ENCODE data around the gene PTPN23. TPM values are rescaled to one million over a fixed set of nuclear protein-coding genes. Genes with fewer than 3 reads are reported as not detected.
A peak's percentile ranks its signal among the peaks of the same experiment; 100 is the strongest.

PTPN23 gene
- total and polyA plus RNA-seq, 9 of the 15 experiments (the other 6 are each of a cell fraction or from before 2014, with no cell fraction given): 0.41 to 58.7 (median 7.2) TPM

DNA sequence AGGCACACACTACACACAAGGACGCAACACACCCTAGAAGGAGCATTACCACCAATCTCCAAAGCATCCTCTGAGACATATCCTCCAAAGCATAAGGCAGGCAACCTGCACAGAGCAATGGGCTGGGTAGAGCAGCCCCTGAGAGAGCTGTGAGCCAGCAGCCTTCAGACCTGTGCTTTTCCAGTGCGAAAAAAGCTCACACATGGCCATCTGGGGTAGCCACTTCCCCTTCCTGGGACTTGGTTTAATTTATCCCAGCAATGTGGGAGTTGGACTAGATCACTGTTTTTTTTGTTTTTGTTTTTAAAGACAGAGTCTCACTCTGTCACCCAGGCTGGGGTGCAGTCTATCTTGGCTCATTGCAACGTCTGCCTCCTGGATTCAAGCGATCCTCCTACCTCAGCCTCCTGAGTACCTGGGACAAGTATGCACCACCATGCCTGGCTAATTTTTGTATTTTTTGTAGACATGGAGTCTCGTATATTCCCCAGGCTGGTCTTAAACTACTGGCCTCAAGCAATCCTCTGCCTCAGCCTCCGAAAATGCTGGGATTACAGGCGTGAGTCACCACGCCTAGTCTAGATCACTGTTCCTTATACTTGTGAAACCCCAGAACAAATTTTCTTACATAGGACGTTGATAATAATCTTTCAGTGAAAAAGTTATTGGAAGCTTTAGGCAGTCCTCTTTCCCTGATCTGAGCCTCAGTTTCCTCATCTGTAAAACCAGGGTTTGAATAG, 18.9 kb downstream of the PTPN23 start:
- H2AFZ ChIP-seq (ENCODE audit: low read depth, low read length): no peak overlapping the region
- H3K4me3 ChIP-seq: no peak overlapping the region
- no TSS peak for BruUV-seq (replicated peaks)
- intact Hi-C loops (cut with micrococcal nuclease) (no loop called here), in situ Hi-C loops (cut with MboI) (no loop called here)
- H3K79me2 ChIP-seq (ENCODE audit: control insufficient read depth, insufficient read depth, low read length): peaks cover 23% of the 10 kb centered on the region
- FAIRE-seq: no peak
- WGBS (ENCODE audit: insufficient coverage, low coverage, missing lambda C conversion rate): 75% methylated on average over 9 of the region's 9 CpGs
- peaks cover 15% of the 10 kb centered on the region; the same call in 1 of the 2 replicates for H4K20me1 ChIP-seq (replicated peaks; ENCODE audit: control insufficient read depth, insufficient read depth, low read length)
- DNase-seq (ENCODE audit: extremely low read depth in 1 of 4, low spot score in 3 of 4): no peak
- peaks cover 5% of the 10 kb centered on the region for H3K9me1 ChIP-seq (ENCODE audit: control insufficient read depth, insufficient read depth, low read length)
- ChIA-PET CTCF (ENCODE audit: low intra/inter-chr PET ratio) (no interaction called here), POLR2A (interaction anchor here (0.5 to 1.9 kb wide), 9 partner anchors 9 to 339 kb away, joined by 3 to 7 read pairs (median 4); partner anchors contain the start of gene PTPN23)
- H3K36me3 ChIP-seq (ENCODE audit: control insufficient read depth, insufficient read depth, low read length): peaks cover 57% of the 10 kb centered on the region
- ATAC-seq: peak; percentile 34
- no peaks in the 10 kb centered on the region for H3K9me3 ChIP-seq (replicated peaks; ENCODE audit: control insufficient read depth, insufficient read depth, low read depth, low read length)
- H3K9ac ChIP-seq (ENCODE audit: insufficient read depth in 1 of 2, low read depth in 2 of 2, low read length in 2 of 2): no peak overlapping the region
- no peaks in the 10 kb centered on the region for H3K27me3 ChIP-seq (ENCODE audit: control insufficient read depth in 2 of 2, insufficient read depth in 2 of 2, low read length in 2 of 2)
- no peak overlapping the region for H3K27ac ChIP-seq (ENCODE audit: extremely low read depth, low read depth, low read length)
- H3K4me1 ChIP-seq (replicated peaks in 1 of 2; ENCODE audit: control insufficient read depth in 2 of 2, insufficient read depth in 2 of 2, low read length in 2 of 2): peaks cover 5 to 7% of the 10 kb centered on the region in 2 experiments; a peak in 4 of 5 replicates
- H3K4me2 ChIP-seq (ENCODE audit: insufficient read depth, low read length): no peak overlapping the region
- peak; percentile 43; the same call in 1 of the 2 replicates for TF ChIP-seq SPI1 (IDR thresholded peaks at IDR 0.05; ENCODE audit: borderline replicate concordance, low read depth, low read length)
- TF ChIP-seq ZNF134 (CRISPR knock-in tag; conservative IDR thresholded peaks at IDR 0.05): no peak

DNA sequence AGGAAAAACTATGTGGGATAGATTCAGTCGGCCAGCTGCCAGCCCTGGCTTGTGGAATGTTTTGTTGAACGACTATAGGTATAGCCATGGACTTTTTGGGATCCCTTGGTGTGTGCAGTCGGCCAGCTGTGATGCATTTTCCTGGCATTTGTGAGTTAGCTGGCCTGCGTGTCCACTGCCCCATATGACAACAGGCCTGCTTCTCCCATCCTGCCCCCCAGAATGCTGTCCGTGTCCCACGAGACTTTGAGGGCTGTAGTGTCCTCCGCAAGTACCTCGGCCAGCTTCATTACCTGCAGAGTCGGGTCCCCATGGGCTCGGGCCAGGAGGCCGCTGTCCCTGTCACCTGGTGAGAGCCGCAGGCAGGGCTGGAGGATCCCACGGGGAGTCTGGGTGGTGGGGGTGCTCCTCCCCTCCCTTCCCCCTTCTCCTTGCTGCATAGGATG, 23.6 kb downstream of the PTPN23 start:
- DNase-seq (ENCODE audit: extremely low read depth in 1 of 4, low spot score in 3 of 4) (no peak), ATAC-seq (no peak), FAIRE-seq (no peak)
- H3K4me3 ChIP-seq: no peak overlapping the region
- peaks cover 28 to 49% of the 10 kb centered on the region in 2 experiments for H3K4me1 ChIP-seq (replicated peaks in 1 of 2; ENCODE audit: control insufficient read depth in 2 of 2, insufficient read depth in 2 of 2, low read length in 2 of 2)
- peaks cover 7% of the 10 kb centered on the region for H3K9me1 ChIP-seq (ENCODE audit: control insufficient read depth, insufficient read depth, low read length)
- H3K79me2 ChIP-seq (ENCODE audit: control insufficient read depth, insufficient read depth, low read length): peaks cover 18% of the 10 kb centered on the region; the same call in 2 of the 3 replicates
- BruUV-seq (replicated peaks): no TSS peak
- 81% methylated on average over 13 of the region's 13 CpGs for WGBS (ENCODE audit: insufficient coverage, low coverage, missing lambda C conversion rate)
- H3K27ac ChIP-seq (ENCODE audit: extremely low read depth, low read depth, low read length): no peak overlapping the region
- peak overlapping the region in 1 of 2 experiments; percentile 83; a peak in 2 of 4 replicates for H3K9ac ChIP-seq (ENCODE audit: insufficient read depth in 1 of 2, low read depth in 2 of 2, low read length in 2 of 2)
- intact Hi-C loops (cut with micrococcal nuclease) (no loop called here), in situ Hi-C loops (cut with MboI) (no loop called here)
- H2AFZ ChIP-seq (ENCODE audit: low read depth, low read length): no peak overlapping the region
- no peaks in the 10 kb centered on the region; the same call in 1 of the 2 replicates for H4K20me1 ChIP-seq (replicated peaks; ENCODE audit: control insufficient read depth, insufficient read depth, low read length)
- H3K27me3 ChIP-seq (ENCODE audit: control insufficient read depth in 2 of 2, insufficient read depth in 2 of 2, low read length in 2 of 2): no peaks in the 10 kb centered on the region
- CTCF ChIA-PET (ENCODE audit: low intra/inter-chr PET ratio): no interaction called here
- POLR2A ChIA-PET: interaction anchor here (0.6 to 1.3 kb wide), 7 partner anchors 11 to 301 kb away, joined by 3 to 5 read pairs (median 3); no protein-coding TSS in a partner anchor
- H3K36me3 ChIP-seq (ENCODE audit: control insufficient read depth, insufficient read depth, low read length): peaks cover 64% of the 10 kb centered on the region; the same call in 2 of the 3 replicates
- 0 out of 2 replicates have a peak overlapping the region, but pooled peaks have one; percentile 4 for H3K4me2 ChIP-seq (ENCODE audit: insufficient read depth, low read length)
- H3K9me3 ChIP-seq (replicated peaks; ENCODE audit: control insufficient read depth, insufficient read depth, low read depth, low read length): no peaks in the 10 kb centered on the region
- TF ChIP-seq ZNF224 (CRISPR knock-in tag; IDR thresholded peaks at IDR 0.05) (no peak), LEF1 (IDR thresholded peaks at IDR 0.05) (no peak)
